Left cardiac atrium (tissue), 4 donors: ENCODE data around the gene CHAF1A. TPM values are rescaled to one million over a fixed set of nuclear protein-coding genes. Genes with fewer than 3 reads are reported as not detected.
A peak's percentile ranks its signal among the peaks of the same experiment; 100 is the strongest.

ENCODE experiments used
- ATAC-seq, 2 donors: fragments of 200-7000 bp; cut with Tn5 transposase; one replicate each; pipeline ENCODE4 v1.9.1; 2020; ENCODE audit warnings: mild to moderate bottlenecking in 2 of 2, moderate library complexity in 2 of 2
- DNase-seq: peaks from one replicate; pipeline ENCODE4 v3.0.0-alpha.2; 2020
- intact Hi-C, 2 donors: fragments of 100-400 bp; cut with DNase I; formaldehyde crosslinking; loops; one replicate each; pipeline versions ENCODE4 v1.14.1 to v1.15.1; 2022 to 2023
- total RNA-seq, 2 donors: library from RNA; stranded (reverse); fragmentation: NEBNext Ultra II Directional; extraction: Animal tissue kit (Norgen Biotek cat#: 25700); gene quantifications; one replicate each; pipeline ENCODE4 v1.2.1, GENCODE V29; 2021
- donor health status: DM: no; HTN: yes; CAD: no.
- donor health status: DM: no; HTN: yes; CAD: no; lungs with severe emphysema.
- donor health status: DM: yes; HTN: yes; CAD: no.
- donor health status: Dilated cardiomyopathy.

Gene CHAF1A
- total RNA-seq, 2 donors from 2014 or later: 5.2 to 8.4 TPM

GRCh38 chr19:4396949-4397783 is 5.3 kb upstream of the CHAF1A start:
- DNase-seq: peak; percentile 36
- intact Hi-C loops: no loop called here

GRCh38 chr19:4399812-4400134 is 2.7 kb upstream of the CHAF1A start:
- DNase-seq: no peak
- intact Hi-C loops: loop anchor here (2.0 to 10.0 kb wide), 3 partner anchors 31 to 55 kb away; partner anchors contain the start of gene UBXN6 (in 2 of the 2)
- peak; percentile 17 to 27 for ATAC-seq

More at GRCh38 chr19:4396949-4397783, 5.3 kb upstream of the CHAF1A start:
- ATAC-seq: no peak

GRCh38 chr19:4400135-4400936 is 2.1 kb upstream of the CHAF1A start, which contains the start of gene SH3GL1:
SH3GL1 (minus strand) TSS chr19:4400547; CDS start chr19:4400368, 179 bp downstream.
- intact Hi-C loops: loop anchor here (2.0 to 10.0 kb wide), 3 partner anchors 32 to 54 kb away; partner anchors contain the start of gene UBXN6 (in 2 of the 2)
- ATAC-seq: peak; percentile 73 to 80
- DNase-seq: peak; percentile 93

- intact Hi-C loops: loop anchor here (2.0 to 10.0 kb wide), 3 partner anchors 33 to 53 kb away; partner anchors contain the start of gene UBXN6 (in 2 of the 2)
- no peak for ATAC-seq
These were observed 670 bp upstream of the CHAF1A start for GRCh38 chr19:4401769-4402170.

GRCh38 chr19:4403005-4403761 is 743 bp downstream of the CHAF1A start:
- DNase-seq (no peak), ATAC-seq (no peak)
- intact Hi-C loops: loop anchor here (10.0 kb wide), 2 partner anchors 48 to 52 kb away; partner anchors contain the start of gene UBXN6 (in 2 of the 2)

More at GRCh38 chr19:4401769-4402170, 670 bp upstream of the CHAF1A start:
- no peak for DNase-seq

- intact Hi-C loops: loop anchor here (10.0 kb wide), 2 partner anchors 49 to 51 kb away; partner anchors contain the start of gene UBXN6 (in 2 of the 2)
- no peak for ATAC-seq
- DNase-seq: no peak
These were observed 3.5 kb downstream of the CHAF1A start for GRCh38 chr19:4405977-4406376.

GRCh38 chr19:4406626-4407025 is 4.2 kb downstream of the CHAF1A start:
- intact Hi-C loops: loop anchor here (10.0 kb wide), 2 partner anchors 48 to 52 kb away; partner anchors contain the start of gene UBXN6 (in 2 of the 2)
- DNase-seq (no peak), ATAC-seq (no peak)

GRCh38 chr19:4409123-4409933 is 6.9 kb downstream of the CHAF1A start:
- no peak for ATAC-seq
- DNase-seq: no peak
- intact Hi-C loops: loop anchor here (10.0 kb wide), 2 partner anchors 45 to 55 kb away; partner anchors contain the start of gene UBXN6 (in 2 of the 2)

GRCh38 chr19:4413588-4413987 is 11.1 kb downstream of the CHAF1A start:
- no peak for ATAC-seq
- intact Hi-C loops: no loop called here

GRCh38 chr19:4414144-4414799 is 11.8 kb downstream of the CHAF1A start:
- intact Hi-C loops: no loop called here

More at GRCh38 chr19:4413588-4413987, 11.1 kb downstream of the CHAF1A start:
- no peak for DNase-seq

GRCh38 chr19:4414800-4415321 is 12.4 kb downstream of the CHAF1A start:
- peak; percentile 68 to 73 for ATAC-seq

More at GRCh38 chr19:4414144-4414799, 11.8 kb downstream of the CHAF1A start:
- DNase-seq: no peak
- peak in 1 of 2 donors; percentile 47 for ATAC-seq

GRCh38 chr19:4415352-4415751 is 12.9 kb downstream of the CHAF1A start:
- intact Hi-C loops: no loop called here
- no peak for DNase-seq
- peak; percentile 70 to 80 for ATAC-seq

More at GRCh38 chr19:4414800-4415321, 12.4 kb downstream of the CHAF1A start:
- intact Hi-C loops: no loop called here
- DNase-seq: no peak

- intact Hi-C loops: no loop called here
- no peak for ATAC-seq
- DNase-seq: no peak
These were observed 13.8 kb downstream of the CHAF1A start for GRCh38 chr19:4416268-4416667.

- DNase-seq (no peak), ATAC-seq (no peak)
- intact Hi-C loops: no loop called here
These were observed 21.1 kb downstream of the CHAF1A start for GRCh38 chr19:4423416-4424126.

- ATAC-seq (no peak), DNase-seq (no peak)
- intact Hi-C loops: no loop called here
These were observed 23.1 kb downstream of the CHAF1A start for GRCh38 chr19:4425537-4425936.

GRCh38 chr19:4428326-4428975 is 26.0 kb downstream of the CHAF1A start:
- no peak for DNase-seq
- intact Hi-C loops: no loop called here
- no peak for ATAC-seq
